Testis (tissue), 3 donors: ENCODE data around the gene EFNA5. TPM values are rescaled to one million over a fixed set of nuclear protein-coding genes. Genes with fewer than 3 reads are reported as not detected.

ENCODE experiments used
- DNase-seq: peaks from one replicate; pipeline ENCODE4 v3.0.0-alpha.2; 2019
- H3K27ac ChIP-seq, 2 donors: fragments of 200-600 bp; sonication (generic); one replicate each; pipeline ENCODE4 v1.5.1; 2019
- H3K27me3 ChIP-seq: fragments of 200-600 bp; sonication (generic); one replicate; pipeline ENCODE4 v1.5.1; 2019
- H3K36me3 ChIP-seq: fragments of 200-600 bp; sonication (generic); one replicate; pipeline ENCODE4 v1.5.1; 2017; ENCODE audit warnings: low read depth; ENCODE audit errors: missing control alignments
- H3K4me1 ChIP-seq: fragments of 200-600 bp; sonication (generic); one replicate; pipeline ENCODE4 v1.5.1; 2019
- H3K4me3 ChIP-seq, 2 donors: fragments of 200-600 bp; sonication (generic); one replicate each; pipeline ENCODE4 v1.5.1; 2017 to 2019
- H3K9me3 ChIP-seq: fragments of 200-600 bp; sonication (generic); one replicate; pipeline ENCODE4 v1.5.1; 2017
- POLR2A ChIP-seq: fragments of 450-650 bp; IDR thresholded peaks from one replicate; pipeline ENCODE4 v1.6.1; 2017; ENCODE audit warnings: antibody characterized with exemption, mild to moderate bottlenecking, moderate library complexity
- WGBS, 2 donors: methylation state at CpG; one replicate each; pipeline ENCODE4 v1.1.5; 2018; 5-methylcytosine and 5-hydroxymethylcytosine counted together
- intact Hi-C: fragments of 100-400 bp; cut with DNase I; formaldehyde crosslinking; loops from one replicate; pipeline ENCODE4 v1.15.1; 2023; ENCODE audit warnings: low total_unique reads
- polyA plus RNA-seq: library from polyadenylated mRNA; stranded (reverse); fragments of 350-450 nt; fragmentation: Illumina TruSeq; extraction: RNeasy Lipid Tissue Mini Kit (QIAGEN cat#74804); gene quantifications from one replicate; pipeline ENCODE4 v1.2.3, GENCODE V29; 2014; ENCODE audit warnings: low read depth, low replicate concordance; ENCODE audit not compliant: insufficient read depth
- total RNA-seq, 2 donors: library from RNA; depleted of rRNA; stranded (reverse); fragments of >200 nt; gene quantifications; one replicate each; pipeline ENCODE4 v1.2.3, GENCODE V29; 2016
- TF ChIP-seq, protein P1 (sequence below), 3 experiments: fragments of 450-650 bp in 2 of 3; fragments of 200-600 bp in 1 of 3; sonication (generic) in 1 of 3; IDR thresholded peaks; one replicate each; pipeline ENCODE4 v1.5.1; 2016 to 2019; ENCODE audit warnings: antibody characterized with exemption in 3 of 3, mild to moderate bottlenecking in 2 of 3, moderate library complexity in 1 of 3

The EFNA5 gene
- total and polyA plus RNA-seq, 3 donors from 2014 or later = 2.6 to 5.4 (median 3.5) TPM

DNA sequence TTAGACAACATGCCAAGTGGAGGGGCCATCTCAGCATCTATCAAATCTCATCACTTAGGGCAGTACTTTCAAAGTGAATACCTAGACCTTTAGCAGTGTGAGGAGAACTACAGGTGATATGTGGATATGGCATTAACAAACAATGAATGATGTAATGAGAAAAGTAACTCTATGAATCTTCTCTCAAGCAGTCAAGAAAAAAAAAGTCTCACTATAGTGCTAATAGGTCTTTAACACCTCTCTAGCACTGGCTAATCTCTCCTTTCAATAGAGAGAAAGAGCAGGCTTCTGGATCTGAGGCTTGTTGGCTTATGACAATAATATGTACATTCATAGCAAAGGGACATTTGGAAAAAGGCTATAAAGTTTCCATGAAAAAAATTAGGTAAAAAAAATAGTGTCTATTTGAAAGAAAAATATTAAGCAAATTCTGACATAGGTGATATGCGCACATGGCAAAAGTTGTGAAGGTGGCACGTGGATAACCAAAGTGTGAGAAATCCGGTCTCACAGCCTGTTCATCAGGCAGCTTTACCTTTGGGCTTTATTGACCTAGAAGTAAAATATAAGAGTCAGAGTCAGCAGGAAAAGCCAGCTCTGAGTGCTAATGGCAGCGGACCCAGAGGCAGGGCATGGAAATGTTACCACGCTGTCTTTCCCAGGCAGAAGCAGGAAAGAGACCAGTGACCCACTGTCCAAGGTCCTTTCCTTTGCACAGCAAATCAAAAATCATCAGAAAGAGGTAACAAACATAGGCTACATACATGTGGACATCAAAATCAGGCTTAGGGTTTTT is 203.4 kb downstream of the EFNA5 start:
- H3K4me3 ChIP-seq = no peak overlapping the region
- H3K36me3 ChIP-seq = no peaks in the 10 kb centered on the region
- intact Hi-C loops = no loop called here
- no peak for TF ChIP-seq POLR2A
- TF ChIP-seq, protein P1, sequence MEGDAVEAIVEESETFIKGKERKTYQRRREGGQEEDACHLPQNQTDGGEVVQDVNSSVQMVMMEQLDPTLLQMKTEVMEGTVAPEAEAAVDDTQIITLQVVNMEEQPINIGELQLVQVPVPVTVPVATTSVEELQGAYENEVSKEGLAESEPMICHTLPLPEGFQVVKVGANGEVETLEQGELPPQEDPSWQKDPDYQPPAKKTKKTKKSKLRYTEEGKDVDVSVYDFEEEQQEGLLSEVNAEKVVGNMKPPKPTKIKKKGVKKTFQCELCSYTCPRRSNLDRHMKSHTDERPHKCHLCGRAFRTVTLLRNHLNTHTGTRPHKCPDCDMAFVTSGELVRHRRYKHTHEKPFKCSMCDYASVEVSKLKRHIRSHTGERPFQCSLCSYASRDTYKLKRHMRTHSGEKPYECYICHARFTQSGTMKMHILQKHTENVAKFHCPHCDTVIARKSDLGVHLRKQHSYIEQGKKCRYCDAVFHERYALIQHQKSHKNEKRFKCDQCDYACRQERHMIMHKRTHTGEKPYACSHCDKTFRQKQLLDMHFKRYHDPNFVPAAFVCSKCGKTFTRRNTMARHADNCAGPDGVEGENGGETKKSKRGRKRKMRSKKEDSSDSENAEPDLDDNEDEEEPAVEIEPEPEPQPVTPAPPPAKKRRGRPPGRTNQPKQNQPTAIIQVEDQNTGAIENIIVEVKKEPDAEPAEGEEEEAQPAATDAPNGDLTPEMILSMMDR (IDR thresholded peaks at IDR 0.05) = no peak
- H3K27ac ChIP-seq = no peak overlapping the region
- H3K4me1 ChIP-seq = no peaks in the 10 kb centered on the region
- no peaks in the 10 kb centered on the region for H3K27me3 ChIP-seq
- DNase-seq = no peak
- WGBS, 2 donors = 92 to 96% methylated on average over 5 of the region's 5 CpGs
- no peaks in the 10 kb centered on the region for H3K9me3 ChIP-seq

DNA sequence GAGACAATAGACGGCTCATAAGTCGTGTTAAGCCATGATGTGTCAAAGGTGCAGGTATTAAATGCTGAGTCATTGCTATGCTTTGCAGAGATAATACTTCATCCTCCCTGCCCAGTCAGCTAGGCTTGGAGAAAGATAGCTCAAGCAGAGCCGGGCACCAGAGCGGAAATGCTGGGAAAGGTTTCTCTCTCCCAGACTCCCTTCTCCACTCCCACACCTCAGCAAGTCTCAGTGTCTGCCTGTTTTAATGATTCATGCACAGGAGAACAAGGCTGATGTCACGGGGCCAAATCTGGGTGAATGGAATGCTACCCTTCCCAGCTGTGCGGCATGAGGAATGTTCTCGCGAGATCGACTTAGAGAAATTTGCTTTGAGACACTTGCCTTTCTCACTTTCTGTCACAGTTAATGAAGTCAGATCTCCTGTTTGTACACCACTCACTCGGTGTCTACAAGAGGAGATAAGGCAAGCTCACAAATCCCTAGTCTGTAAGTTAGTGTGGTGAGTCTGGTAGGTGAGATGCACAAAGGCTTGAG is 204.4 kb downstream of the EFNA5 start:
- no peaks in the 10 kb centered on the region for H3K36me3 ChIP-seq
- TF ChIP-seq, protein P1 (IDR thresholded peaks at IDR 0.05) = no peak
- no peak for TF ChIP-seq POLR2A
- no peak overlapping the region for H3K4me3 ChIP-seq
- peak; percentile 27 for DNase-seq
- H3K27me3 ChIP-seq = no peaks in the 10 kb centered on the region
- H3K27ac ChIP-seq = no peak overlapping the region
- intact Hi-C loops = no loop called here
- H3K9me3 ChIP-seq = no peaks in the 10 kb centered on the region
- 60 to 78% methylated on average over 10 of the region's 10 CpGs for WGBS, 2 donors
- no peaks in the 10 kb centered on the region for H3K4me1 ChIP-seq

DNA sequence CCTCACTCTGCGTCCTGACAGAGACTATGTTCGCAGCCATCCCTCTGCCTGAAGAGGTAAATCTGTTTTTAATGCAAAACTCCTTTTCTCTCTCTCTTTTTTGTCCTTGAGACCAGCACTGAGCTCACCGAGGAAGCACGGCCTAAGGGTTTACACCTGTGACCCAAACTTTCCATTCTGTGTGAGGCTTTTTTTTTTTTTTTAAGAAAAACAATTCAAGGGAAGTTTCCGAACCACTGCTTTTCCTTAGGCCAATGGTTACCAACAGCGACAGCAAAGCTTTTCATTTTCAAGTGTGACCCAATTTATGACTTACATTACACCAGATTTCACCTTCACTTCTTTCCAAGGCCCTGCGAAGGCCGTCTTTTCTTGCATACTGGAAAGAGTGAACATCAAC is 205.9 kb downstream of the EFNA5 start:
- no peak for DNase-seq
- Histone ChIP-seq H3K27me3 (no peaks in the 10 kb centered on the region), H3K4me3 (no peak overlapping the region), H3K4me1 (no peaks in the 10 kb centered on the region), H3K27ac (no peak overlapping the region), H3K36me3 (no peaks in the 10 kb centered on the region), H3K9me3 (no peaks in the 10 kb centered on the region)
- 77 to 82% methylated on average over 8 of the region's 8 CpGs for WGBS, 2 donors
- intact Hi-C loops = no loop called here
- TF ChIP-seq POLR2A = no peak
- TF ChIP-seq, protein P1 (IDR thresholded peaks at IDR 0.05) = no peak

GRCh38 chr5:107464416-107464815 is 206.3 kb downstream of the EFNA5 start:
- no peak overlapping the region for H3K4me3 ChIP-seq
- WGBS, 2 donors = 62 to 69% methylated on average over 4 of the region's 4 CpGs
- intact Hi-C loops = no loop called here
- no peak overlapping the region for H3K27ac ChIP-seq
- H3K36me3 ChIP-seq = no peaks in the 10 kb centered on the region
- DNase-seq = no peak
- H3K27me3 ChIP-seq = no peaks in the 10 kb centered on the region
- H3K4me1 ChIP-seq = no peaks in the 10 kb centered on the region
- H3K9me3 ChIP-seq = no peaks in the 10 kb centered on the region
- TF ChIP-seq, protein P1 (IDR thresholded peaks at IDR 0.05) = no peak
- TF ChIP-seq POLR2A = no peak

DNA sequence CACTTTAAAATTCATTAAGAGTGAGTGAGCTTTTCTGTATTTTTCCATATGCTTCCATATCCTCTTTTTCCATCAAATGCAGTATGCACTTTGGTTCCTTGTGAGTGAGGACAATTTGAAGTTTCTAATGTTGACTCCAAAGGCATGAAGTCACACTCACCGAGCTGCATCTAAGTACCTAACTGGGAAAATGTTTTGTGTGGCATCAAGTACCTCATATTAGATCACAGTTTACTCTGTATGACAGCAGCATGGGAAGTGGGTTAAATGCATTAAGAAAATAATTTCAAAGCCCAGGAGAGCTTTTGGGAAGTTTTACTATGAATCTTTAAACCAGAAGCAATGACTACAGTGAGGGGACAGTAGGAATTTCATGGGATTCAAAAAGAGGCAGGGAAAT is 207.0 kb downstream of the EFNA5 start:
- no peak overlapping the region for H3K27ac ChIP-seq
- H3K27me3 ChIP-seq = no peaks in the 10 kb centered on the region
- H3K4me3 ChIP-seq = no peak overlapping the region
- H3K36me3 ChIP-seq = no peaks in the 10 kb centered on the region
- WGBS, 2 donors = 82 to 97% methylated on average over 1 of the region's 1 CpG
- H3K9me3 ChIP-seq = no peaks in the 10 kb centered on the region
- H3K4me1 ChIP-seq = no peaks in the 10 kb centered on the region
- intact Hi-C loops = no loop called here
- no peak for TF ChIP-seq POLR2A
- TF ChIP-seq, protein P1 (IDR thresholded peaks at IDR 0.05) = no peak
- no peak for DNase-seq
